ENCODE measurements around the gene ZNF774.

Gene ZNF774

DNA sequence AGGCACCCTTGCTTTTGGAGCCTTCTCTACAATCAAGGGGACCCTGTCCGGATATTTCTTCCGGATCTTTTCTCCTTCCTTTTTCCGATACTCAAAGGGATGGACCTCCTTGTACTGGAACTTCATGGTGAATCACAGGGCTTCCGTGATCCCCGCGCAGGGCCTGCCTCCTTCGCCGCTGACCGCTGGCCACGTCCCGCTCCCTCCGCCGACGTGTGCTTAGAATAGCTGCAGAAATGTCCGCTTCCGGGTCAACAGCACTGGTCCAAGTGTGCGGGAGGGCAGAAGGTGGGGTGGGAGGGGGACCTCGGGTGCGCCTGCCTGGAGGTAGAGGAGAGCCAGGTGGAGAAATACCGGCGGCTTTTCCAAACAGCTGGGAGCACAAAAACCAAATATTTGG is 3.0 kb upstream of the ZNF774 start:
- POLR2A ChIA-PET, result no interaction called here
- CTCF ChIA-PET, result interaction anchor here (1.4 to 2.2 kb wide), 2 partner anchors 29 to 133 kb away, joined by 4 to 10 read pairs; no protein-coding TSS in a partner anchor
- no peak for DNase-seq (ENCODE audit: extremely low spot score)
- TF ChIP-seq CTCF (IDR thresholded peaks at IDR 0.05; ENCODE audit: control extremely low read depth, extremely low read depth, low read depth, missing control alignments), result no peak

GRCh38 chr15:90349821-90350220 is 2.3 kb upstream of the ZNF774 start:
- no peak for DNase-seq (ENCODE audit: extremely low spot score)
- CTCF ChIA-PET, result interaction anchor here (1.4 to 2.2 kb wide), 2 partner anchors 30 to 132 kb away, joined by 4 to 10 read pairs; no protein-coding TSS in a partner anchor

GRCh38 chr15:90351479-90352106 is 491 bp upstream of the ZNF774 start:
- ChIA-PET CTCF (interaction anchor here (0.6 to 2.4 kb wide), 5 partner anchors 9 to 245 kb away, joined by 3 to 13 read pairs (median 4); no protein-coding TSS in a partner anchor), POLR2A (interaction anchor here (1.0 kb wide), 1 partner anchor 36 kb away, joined by 4 read pairs; no protein-coding TSS in a partner anchor)
- TF ChIP-seq CTCF (IDR thresholded peaks at IDR 0.05; ENCODE audit: control extremely low read depth, extremely low read depth, low read depth, missing control alignments), result no peak
- no peak for DNase-seq (ENCODE audit: extremely low spot score)

More at GRCh38 chr15:90349821-90350220, 2.3 kb upstream of the ZNF774 start:
- TF ChIP-seq CTCF (IDR thresholded peaks at IDR 0.05; ENCODE audit: control extremely low read depth, extremely low read depth, low read depth, missing control alignments), result no peak
- POLR2A ChIA-PET, result no interaction called here

- TF ChIP-seq CTCF (IDR thresholded peaks at IDR 0.05; ENCODE audit: control extremely low read depth, extremely low read depth, low read depth, missing control alignments), result no peak
- DNase-seq (ENCODE audit: extremely low spot score), result no peak
- CTCF ChIA-PET, result interaction anchor here (1.1 kb wide), 1 partner anchor 577 kb away, joined by 4 read pairs; the partner anchor contains the start of gene HDDC3
- POLR2A ChIA-PET, result no interaction called here
Observed at GRCh38 chr15:90354986-90355385, 2.9 kb downstream of the ZNF774 start.

- ChIA-PET CTCF (interaction anchor here (0.7 to 6.6 kb wide), 3 partner anchors 10 to 123 kb away, joined by 3 to 29 read pairs (median 4); no protein-coding TSS in a partner anchor), POLR2A (no interaction called here)
- no peak for TF ChIP-seq CTCF (IDR thresholded peaks at IDR 0.05; ENCODE audit: control extremely low read depth, extremely low read depth, low read depth, missing control alignments)
- no peak for DNase-seq (ENCODE audit: extremely low spot score)
Observed at GRCh38 chr15:90358124-90359033, 6.3 kb downstream of the ZNF774 start.

DNA sequence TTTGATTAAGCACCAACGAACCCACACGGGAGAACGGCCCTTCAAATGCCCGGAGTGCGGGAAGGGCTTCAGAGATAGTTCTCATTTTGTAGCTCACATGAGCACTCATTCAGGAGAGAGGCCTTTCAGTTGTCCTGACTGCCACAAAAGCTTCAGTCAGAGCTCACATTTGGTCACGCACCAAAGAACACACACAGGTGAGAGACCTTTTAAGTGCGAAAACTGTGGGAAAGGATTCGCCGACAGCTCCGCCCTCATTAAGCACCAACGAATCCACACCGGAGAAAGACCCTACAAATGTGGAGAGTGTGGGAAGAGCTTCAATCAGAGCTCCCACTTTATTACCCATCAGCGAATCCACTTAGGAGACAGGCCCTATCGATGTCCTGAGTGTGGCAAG is 8.7 kb downstream of the ZNF774 start:
- DNase-seq (ENCODE audit: extremely low spot score), result no peak
- ChIA-PET CTCF (interaction anchor here (1.0 to 6.6 kb wide), 16 partner anchors 9 to 238 kb away, joined by 3 to 53 read pairs (median 5); partner anchors contain the start of genes IQGAP1 and ZNF774), POLR2A (interaction anchor here (0.6 kb wide), 1 partner anchor 46 kb away, joined by 3 read pairs; no protein-coding TSS in a partner anchor)
- TF ChIP-seq CTCF (IDR thresholded peaks at IDR 0.05; ENCODE audit: control extremely low read depth, extremely low read depth, low read depth, missing control alignments), result no peak
